Suprapubic skin (tissue), 4 donors: ENCODE data around the gene GDA.

ENCODE experiments used
- EP300 ChIP-seq: sonication (generic); formaldehyde crosslinking; IDR thresholded peaks from one replicate; pipeline ENCODE4 v1.6.1; 2017; ENCODE audit warnings: antibody characterized with exemption
- POLR2A ChIP-seq, 2 donors: fragments of 450-650 bp; IDR thresholded peaks; one replicate each; pipeline ENCODE4 v1.6.1; 2017; ENCODE audit warnings: antibody characterized with exemption in 2 of 2, mild to moderate bottlenecking in 2 of 2, moderate library complexity in 2 of 2
- POLR2AphosphoS5 ChIP-seq, 3 donors: sonication (generic); formaldehyde crosslinking; IDR thresholded peaks; one replicate each; pipeline ENCODE4 v1.6.1; 2017; ENCODE audit warnings: antibody characterized with exemption in 3 of 3
- TF ChIP-seq, protein P1 (sequence below), 2 donors: fragments of 200-600 bp in 1 of 2; fragments of 450-650 bp in 1 of 2; sonication (generic) in 1 of 2; IDR thresholded peaks; one replicate each; pipeline ENCODE4 v1.5.1; 2016 to 2019; ENCODE audit warnings: antibody characterized with exemption in 2 of 2, mild to moderate bottlenecking in 1 of 2, moderate library complexity in 1 of 2

DNA sequence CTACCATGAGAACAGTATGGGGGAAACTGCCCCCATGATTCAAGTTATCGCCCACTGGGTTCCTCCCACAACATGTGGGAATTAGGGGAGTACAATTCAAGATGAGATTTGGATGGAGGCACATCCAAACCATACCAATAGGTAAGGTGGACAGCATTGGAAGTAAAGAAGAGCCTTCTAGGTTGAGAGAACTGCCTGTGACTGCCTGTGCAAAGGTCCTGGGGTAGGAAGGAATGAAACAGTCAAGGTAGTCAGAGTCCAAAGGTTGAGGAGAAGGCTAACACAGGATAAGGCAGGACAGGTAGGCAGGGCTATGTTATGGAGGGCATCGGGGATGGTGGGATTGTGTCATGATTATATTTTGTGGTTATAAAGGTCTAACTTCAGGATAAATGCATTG, 6.1 kb downstream of the GDA start:
- TF ChIP-seq, protein P1, sequence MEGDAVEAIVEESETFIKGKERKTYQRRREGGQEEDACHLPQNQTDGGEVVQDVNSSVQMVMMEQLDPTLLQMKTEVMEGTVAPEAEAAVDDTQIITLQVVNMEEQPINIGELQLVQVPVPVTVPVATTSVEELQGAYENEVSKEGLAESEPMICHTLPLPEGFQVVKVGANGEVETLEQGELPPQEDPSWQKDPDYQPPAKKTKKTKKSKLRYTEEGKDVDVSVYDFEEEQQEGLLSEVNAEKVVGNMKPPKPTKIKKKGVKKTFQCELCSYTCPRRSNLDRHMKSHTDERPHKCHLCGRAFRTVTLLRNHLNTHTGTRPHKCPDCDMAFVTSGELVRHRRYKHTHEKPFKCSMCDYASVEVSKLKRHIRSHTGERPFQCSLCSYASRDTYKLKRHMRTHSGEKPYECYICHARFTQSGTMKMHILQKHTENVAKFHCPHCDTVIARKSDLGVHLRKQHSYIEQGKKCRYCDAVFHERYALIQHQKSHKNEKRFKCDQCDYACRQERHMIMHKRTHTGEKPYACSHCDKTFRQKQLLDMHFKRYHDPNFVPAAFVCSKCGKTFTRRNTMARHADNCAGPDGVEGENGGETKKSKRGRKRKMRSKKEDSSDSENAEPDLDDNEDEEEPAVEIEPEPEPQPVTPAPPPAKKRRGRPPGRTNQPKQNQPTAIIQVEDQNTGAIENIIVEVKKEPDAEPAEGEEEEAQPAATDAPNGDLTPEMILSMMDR (IDR thresholded peaks at IDR 0.05): no peak
- TF ChIP-seq POLR2A (IDR thresholded peaks at IDR 0.05): no peak
- TF ChIP-seq POLR2AphosphoS5 (IDR thresholded peaks at IDR 0.05): no peak
- no peak for TF ChIP-seq EP300
